OCI-LY7 (cell line): Measurements from ENCODE around the gene FOXL1. TPM values are rescaled to one million over a fixed set of nuclear protein-coding genes. Genes with fewer than 3 reads are reported as not detected.
"Not testable (repeated sequence)": the region's sequence is repeated elsewhere in the genome, so short reads cannot be mapped to it uniquely, and the experiment has no call there.

Experiments used
- BruUV-seq: library from RNA; stranded (reverse); fragments of 400-500 nt; replicated peaks from 2 replicates; lab custom pipeline; 2021; lab: Mats Ljungman, UMichigan
- CTCF ChIA-PET: fragments of 300-600 bp; sonication (Branson Sonifier 250); formaldehyde crosslinking; loops from one replicate; lab custom pipeline; 2022; ENCODE audit warnings: antibody characterized with exemption; ENCODE audit not compliant: unreplicated experiment; lab: Charles Lee
- POLR2A ChIA-PET: fragments of 300-600 bp; sonication (Branson Sonifier 250); formaldehyde crosslinking; loops from one replicate; lab custom pipeline; 2022; ENCODE audit warnings: antibody characterized with exemption; lab: Charles Lee
- DNase-seq: peaks from one replicate; pipeline ENCODE4 v3.0.0-alpha.2; 2015; ENCODE audit warnings: low spot score
- H2AFZ ChIP-seq: fragments of 200-600 bp; sonication (generic), shearing (Covaris generic); 2 replicates; pipeline ENCODE4 v1.6.1; 2014; ENCODE audit warnings: mild to moderate bottlenecking, antibody characterized with exemption, low read length, moderate library complexity
- H3K27ac ChIP-seq: fragments of 200-600 bp; sonication (generic); 2 replicates; pipeline ENCODE4 v1.5.1; 2014; ENCODE audit warnings: mixed run types, low read depth, mild to moderate bottlenecking, moderate library complexity, low read length, inconsistent platforms; ENCODE audit not compliant: poor library complexity, severe bottlenecking
- H3K36me3 ChIP-seq: fragments of 200-600 bp; sonication (generic); 2 replicates; pipeline ENCODE4 v1.6.1; 2014; ENCODE audit warnings: mild to moderate bottlenecking, antibody characterized with exemption, low read length, moderate library complexity, mixed read lengths; ENCODE audit not compliant: insufficient read depth
- H3K4me1 ChIP-seq: fragments of 200-600 bp; sonication (generic); 2 replicates; pipeline ENCODE4 v1.5.1; 2014; ENCODE audit warnings: mild to moderate bottlenecking, low read length; ENCODE audit not compliant: insufficient read depth, poor library complexity, severe bottlenecking
- H3K4me2 ChIP-seq: fragments of 200-600 bp; sonication (generic); 2 replicates; pipeline ENCODE4 v1.6.1; 2014; ENCODE audit warnings: mild to moderate bottlenecking, low read length
- H3K4me3 ChIP-seq: fragments of 200-600 bp; sonication (generic); 2 replicates; pipeline ENCODE4 v1.5.1; 2014; ENCODE audit warnings: mild to moderate bottlenecking, low read depth, low read length; ENCODE audit not compliant: poor library complexity, severe bottlenecking
- H3K79me2 ChIP-seq: fragments of 200-600 bp; sonication (generic); 2 replicates; pipeline ENCODE4 v1.6.1; 2016; ENCODE audit warnings: low read depth, mild to moderate bottlenecking, low read length, moderate library complexity, mixed read lengths; ENCODE audit not compliant: insufficient read depth
- H3K9me2 ChIP-seq: fragments of 200-600 bp; sonication (generic); 2 replicates; pipeline ENCODE4 v1.6.1; 2016; ENCODE audit warnings: mild to moderate bottlenecking, low read length, mixed read lengths; ENCODE audit not compliant: insufficient read depth
- H3K9me3 ChIP-seq: fragments of 200-600 bp; sonication (generic); 2 replicates; pipeline ENCODE4 v1.6.1; 2014; ENCODE audit warnings: mild to moderate bottlenecking, mixed run types, low read length, mixed read lengths
- H4K20me1 ChIP-seq: fragments of 200-600 bp; sonication (generic); 2 replicates; pipeline ENCODE4 v1.6.1; 2014; ENCODE audit warnings: mild to moderate bottlenecking, antibody characterized with exemption, low read length, moderate library complexity, mixed read lengths; ENCODE audit not compliant: insufficient read depth
- CTCF ChIP-seq: fragments of 200-600 bp; sonication (generic); conservative IDR thresholded peaks from 2 replicates; pipeline ENCODE4 v1.5.1; 2014; ENCODE audit warnings: mild to moderate bottlenecking, antibody characterized with exemption, low read length, moderate library complexity, mixed read lengths
- EZH2phosphoT487 ChIP-seq: fragments of 200-600 bp; sonication (generic); IDR thresholded peaks from 2 replicates; pipeline ENCODE4 v1.6.1; 2018; ENCODE audit warnings: low read depth, borderline replicate concordance, mild to moderate bottlenecking, mixed run types, antibody characterized with exemption, low read length, moderate library complexity, mixed read lengths
- intact Hi-C: fragments of 100-400 bp; cut with micrococcal nuclease; formaldehyde crosslinking; loops from one replicate; pipeline ENCODE4 v1.10.0; 2022; ENCODE audit not compliant: unreplicated experiment
- total RNA-seq, 2 experiments: library from RNA; depleted of rRNA in 1 of 2; stranded (reverse); fragments of >200 nt in 1 of 2; shearing (Covaris generic) in 1 of 2; gene quantifications; 2 replicates each; pipeline ENCODE4 v1.2.3, GENCODE V29; 2014 to 2022

The FOXL1 gene
- total RNA-seq, 2 experiments from 2014 or later: 1.7 to 1.8 TPM

- Histone ChIP-seq H2AFZ (no peak overlapping the region), H4K20me1 (no peaks in the 10 kb centered on the region)
Measured at GRCh38 chr16:86585821-86586611, 7.7 kb downstream of the FOXL1 start.

DNA sequence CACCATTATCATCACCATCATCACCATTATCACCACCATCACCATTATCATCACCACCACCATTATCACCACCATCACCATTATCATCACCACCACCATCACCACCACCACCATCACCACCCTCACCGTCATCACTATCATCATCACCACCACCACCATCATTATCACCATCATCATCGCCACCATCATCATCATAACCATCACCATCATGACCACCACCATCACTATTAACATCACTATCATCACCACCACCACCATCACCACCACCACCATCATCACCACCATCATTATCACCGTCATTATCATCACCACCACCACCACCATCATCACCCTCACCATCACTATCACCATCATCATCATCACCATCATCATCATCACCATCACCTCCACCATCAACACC lies 9.1 kb downstream of the FOXL1 start:
- H2AFZ ChIP-seq: no peak overlapping the region
- ChIA-PET CTCF (no interaction called here), POLR2A (no interaction called here)
- no peaks in the 10 kb centered on the region for H3K9me2 ChIP-seq
- no peaks in the 10 kb centered on the region for H3K36me3 ChIP-seq
- TF ChIP-seq EZH2phosphoT487 (no peak), CTCF (no peak)
- DNase-seq: no peak
- no TSS peak for BruUV-seq
- no peaks in the 10 kb centered on the region for H3K79me2 ChIP-seq
- H4K20me1 ChIP-seq: no peaks in the 10 kb centered on the region
- no peak overlapping the region for H3K4me2 ChIP-seq
- H3K4me1 ChIP-seq: no peaks in the 10 kb centered on the region
- intact Hi-C loops: no loop called here
- H3K27ac ChIP-seq: no peak overlapping the region
- H3K9me3 ChIP-seq: no peaks in the 10 kb centered on the region
- no peak overlapping the region for H3K4me3 ChIP-seq

More at GRCh38 chr16:86585821-86586611, 7.7 kb downstream of the FOXL1 start:
- TF ChIP-seq CTCF (no peak), EZH2phosphoT487 (no peak)
- POLR2A ChIA-PET: no interaction called here
- Histone ChIP-seq H3K79me2 (no peaks in the 10 kb centered on the region), H3K4me2 (no peak overlapping the region), H3K9me2 (no peaks in the 10 kb centered on the region), H3K9me3 (no peaks in the 10 kb centered on the region), H3K4me3 (no peak overlapping the region), H3K27ac (no peak overlapping the region), H3K36me3 (no peaks in the 10 kb centered on the region), H3K4me1 (no peaks in the 10 kb centered on the region)
- no peak for DNase-seq
- intact Hi-C loops: no loop called here
- no TSS peak for BruUV-seq
- CTCF ChIA-PET: no interaction called here

DNA sequence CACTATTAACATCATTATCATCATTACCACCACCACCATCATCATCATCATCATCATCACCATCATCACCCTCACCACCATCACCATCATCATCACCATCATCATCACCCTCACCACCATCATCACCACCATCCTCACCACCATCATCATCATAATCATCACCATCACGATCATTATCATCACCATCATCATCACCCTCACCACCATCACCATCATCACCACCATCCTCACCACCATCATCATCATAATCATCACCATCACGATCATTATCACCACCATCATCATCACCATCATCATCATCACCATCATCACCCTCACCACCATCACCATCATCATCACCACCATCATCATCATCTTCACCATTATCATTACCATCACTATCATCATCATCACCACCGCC lies 9.6 kb downstream of the FOXL1 start:
- POLR2A ChIA-PET: not testable (repeated sequence)

More for the DNA sequence above, 9.6 kb downstream of the FOXL1 start:
- H4K20me1 ChIP-seq, H3K36me3 ChIP-seq, H3K4me1 ChIP-seq, CTCF ChIA-PET, BruUV-seq, DNase-seq, H3K9me3 ChIP-seq, H3K9me2 ChIP-seq, H3K4me3 ChIP-seq, H3K27ac ChIP-seq, H3K79me2 ChIP-seq, intact Hi-C loops, H2AFZ ChIP-seq, H3K4me2 ChIP-seq: not testable (repeated sequence)
